ENCODE data around the gene EIF4E1B.

Gene EIF4E1B

GRCh38 chr5:176644294-176644693 lies 13.8 kb downstream of the EIF4E1B start:
- POLR2A ChIA-PET = no interaction called here
- no peak for DNase-seq (ENCODE audit: extremely low spot score)
- CTCF ChIA-PET = interaction anchor here (1.0 to 10.1 kb wide), 2 partner anchors 14 to 15 kb away, joined by 3 to 140 read pairs; partner anchors contain the start of genes EIF4E1B and SNCB
- TF ChIP-seq, protein P1, sequence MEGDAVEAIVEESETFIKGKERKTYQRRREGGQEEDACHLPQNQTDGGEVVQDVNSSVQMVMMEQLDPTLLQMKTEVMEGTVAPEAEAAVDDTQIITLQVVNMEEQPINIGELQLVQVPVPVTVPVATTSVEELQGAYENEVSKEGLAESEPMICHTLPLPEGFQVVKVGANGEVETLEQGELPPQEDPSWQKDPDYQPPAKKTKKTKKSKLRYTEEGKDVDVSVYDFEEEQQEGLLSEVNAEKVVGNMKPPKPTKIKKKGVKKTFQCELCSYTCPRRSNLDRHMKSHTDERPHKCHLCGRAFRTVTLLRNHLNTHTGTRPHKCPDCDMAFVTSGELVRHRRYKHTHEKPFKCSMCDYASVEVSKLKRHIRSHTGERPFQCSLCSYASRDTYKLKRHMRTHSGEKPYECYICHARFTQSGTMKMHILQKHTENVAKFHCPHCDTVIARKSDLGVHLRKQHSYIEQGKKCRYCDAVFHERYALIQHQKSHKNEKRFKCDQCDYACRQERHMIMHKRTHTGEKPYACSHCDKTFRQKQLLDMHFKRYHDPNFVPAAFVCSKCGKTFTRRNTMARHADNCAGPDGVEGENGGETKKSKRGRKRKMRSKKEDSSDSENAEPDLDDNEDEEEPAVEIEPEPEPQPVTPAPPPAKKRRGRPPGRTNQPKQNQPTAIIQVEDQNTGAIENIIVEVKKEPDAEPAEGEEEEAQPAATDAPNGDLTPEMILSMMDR (IDR thresholded peaks at IDR 0.05; ENCODE audit: control extremely low read depth, extremely low read depth, low read depth, missing control alignments) = no peak

DNA sequence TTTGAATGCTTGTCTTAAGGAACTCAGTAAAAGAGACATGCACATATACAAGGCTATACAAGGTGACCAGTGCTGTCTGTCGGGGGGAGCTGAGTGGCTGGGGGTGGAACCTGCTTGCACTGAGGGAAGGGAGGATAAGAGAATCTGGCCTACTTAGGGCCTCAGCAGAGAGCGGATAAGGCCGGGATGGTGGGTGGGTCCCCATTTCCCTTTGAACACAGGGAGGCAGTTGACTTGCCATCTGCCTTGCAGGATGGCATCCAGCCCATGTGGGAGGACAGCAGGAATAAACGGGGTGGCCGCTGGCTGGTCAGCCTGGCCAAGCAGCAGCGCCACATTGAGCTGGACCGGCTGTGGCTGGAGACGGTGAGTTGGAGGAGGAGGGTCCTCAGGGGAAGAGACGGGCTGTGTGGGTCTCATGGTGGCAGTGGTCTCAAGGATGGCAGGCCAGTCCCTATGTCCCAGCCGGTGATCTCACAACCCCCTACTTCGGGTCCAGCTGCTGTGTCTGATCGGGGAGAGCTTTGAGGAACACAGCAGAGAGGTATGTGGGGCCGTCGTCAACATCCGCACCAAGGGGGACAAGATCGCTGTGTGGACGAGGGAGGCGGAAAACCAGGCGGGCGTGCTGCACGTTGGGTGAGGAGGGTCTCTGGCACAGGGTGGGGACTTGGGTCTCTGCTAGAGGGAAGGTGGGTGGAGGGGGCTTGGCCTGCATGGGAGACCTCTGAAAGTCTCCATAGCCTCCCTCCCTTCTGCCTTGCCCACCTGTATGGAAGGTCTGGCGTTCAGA lies 14.6 kb downstream of the EIF4E1B start:
- CTCF ChIA-PET = interaction anchor here (1.0 to 10.1 kb wide), 3 partner anchors 14 to 70 kb away, joined by 3 to 140 read pairs (median 3); partner anchors contain the start of genes EIF4E1B and SNCB
- no peak for DNase-seq (ENCODE audit: extremely low spot score)
- POLR2A ChIA-PET = no interaction called here
- TF ChIP-seq, protein P1 (IDR thresholded peaks at IDR 0.05; ENCODE audit: control extremely low read depth, extremely low read depth, low read depth, missing control alignments) = no peak

GRCh38 chr5:176646049-176646706 lies 15.7 kb downstream of the EIF4E1B start:
- no peak for DNase-seq (ENCODE audit: extremely low spot score)
- TF ChIP-seq, protein P1 (IDR thresholded peaks at IDR 0.05; ENCODE audit: control extremely low read depth, extremely low read depth, low read depth, missing control alignments) = no peak
- POLR2A ChIA-PET = no interaction called here
- CTCF ChIA-PET = interaction anchor here (0.8 to 10.1 kb wide), 7 partner anchors 13 to 426 kb away, joined by 3 to 140 read pairs (median 5); partner anchors contain the start of genes CLTB, EIF4E1B and SNCB

GRCh38 chr5:176646707-176647029 lies 16.2 kb downstream of the EIF4E1B start:
- TF ChIP-seq, protein P1 (IDR thresholded peaks at IDR 0.05; ENCODE audit: control extremely low read depth, extremely low read depth, low read depth, missing control alignments) = no peak
- ChIA-PET CTCF (interaction anchor here (0.8 to 10.1 kb wide), 6 partner anchors 12 to 425 kb away, joined by 3 to 140 read pairs (median 6); partner anchors contain the start of genes CLTB, EIF4E1B and SNCB), POLR2A (interaction anchor here (1.0 kb wide), 1 partner anchor 109 kb away, joined by 4 read pairs; the partner anchor contains the start of gene RNF44)
- no peak for DNase-seq (ENCODE audit: extremely low spot score)

- ChIA-PET CTCF (interaction anchor here (0.7 to 10.1 kb wide), 7 partner anchors 12 to 425 kb away, joined by 3 to 140 read pairs (median 5); partner anchors contain the start of genes CLTB, EIF4E1B and SNCB), POLR2A (interaction anchor here (1.0 kb wide), 1 partner anchor 110 kb away, joined by 4 read pairs; the partner anchor contains the start of gene RNF44)
- TF ChIP-seq, protein P1 (IDR thresholded peaks at IDR 0.05; ENCODE audit: control extremely low read depth, extremely low read depth, low read depth, missing control alignments) = peak; percentile 50
- peak; percentile 100 for DNase-seq (ENCODE audit: extremely low spot score)
Measured at GRCh38 chr5:176647030-176647842, 16.8 kb downstream of the EIF4E1B start, which contains the start of gene TSPAN17. Gene TSPAN17, plus strand, starts transcription at chr5:176647484. Its CDS starts 132 bp downstream, at chr5:176647616.
